HepG2 (cell line): Measurements from ENCODE around the gene SCMH1. TPM values are rescaled to one million over a fixed set of nuclear protein-coding genes. Genes with fewer than 3 reads are reported as not detected.

Experiments used
- ATAC-seq: fragments of 200-7000 bp; cut with Tn5 transposase; 3 replicates; pipeline ENCODE4 v1.9.1; 2020; ENCODE audit warnings: mild to moderate bottlenecking, moderate library complexity
- BruUV-seq: library from RNA; stranded (reverse); fragments of 400-500 nt; replicated peaks from 2 replicates; lab custom pipeline; 2021; lab: Mats Ljungman, UMichigan
- CTCF ChIA-PET: fragments of 300-600 bp; formaldehyde crosslinking; extraction: SDS; loops from one replicate; lab custom pipeline; 2021; ENCODE audit warnings: low total read pairs, inconsistent platforms, low intra/inter-chr PET ratio; lab: Yijun Ruan, JAX
- POLR2A ChIA-PET: fragments of 350-600 bp; sonication (Branson Sonifier 250); formaldehyde crosslinking; loops from one replicate; lab custom pipeline; 2020; ENCODE audit warnings: antibody characterized with exemption, inconsistent platforms; lab: Yijun Ruan, JAX
- DNase-seq: peaks from one replicate; pipeline ENCODE4 v3.0.0-alpha.2; 2015; ENCODE audit warnings: low spot score
- FAIRE-seq: peaks from 3 replicates; lab custom pipeline; 2011; peaks lifted over from hg19 to GRCh38; lab: Jason Lieb, UNC
- H2AFZ ChIP-seq: one replicate; pipeline ENCODE4 v1.6.1; 2011; ENCODE audit warnings: low read length, inconsistent platforms
- H3K27ac ChIP-seq: fragments of 300-600 bp; 3 replicates; pipeline ENCODE4 v1.8.0; 2011; ENCODE audit warnings: mixed run types, mild to moderate bottlenecking, mixed read lengths, low read length, inconsistent platforms; ENCODE audit not compliant: insufficient read depth; ENCODE audit errors: extremely low read length
- H3K27me3 ChIP-seq, 2 experiments: fragments of 200-600 bp in 1 of 2; 2 replicates in 1 of 2; 3 replicates in 1 of 2; pipeline versions ENCODE4 v1.6.0 to v1.8.0; 2011; ENCODE audit warnings: low read length in 2 of 2, mild to moderate bottlenecking in 2 of 2, moderate library complexity in 2 of 2, inconsistent platforms in 1 of 2; ENCODE audit not compliant: insufficient read depth in 2 of 2, control insufficient read depth in 1 of 2
- H3K36me3 ChIP-seq, 2 experiments: fragments of 200-600 bp in 1 of 2; replicated peaks in 1 of 2; 2 replicates in 1 of 2; 3 replicates in 1 of 2; pipeline versions ENCODE4 v1.5.1 to v1.8.0; 2011; ENCODE audit warnings: low read length in 2 of 2, inconsistent platforms in 1 of 2; ENCODE audit not compliant: insufficient read depth in 2 of 2, control insufficient read depth in 1 of 2
- H3K4me1 ChIP-seq: 2 replicates; pipeline ENCODE4 v1.5.1; 2012; ENCODE audit warnings: low read length, inconsistent platforms; ENCODE audit not compliant: insufficient read depth
- H3K4me2 ChIP-seq: 2 replicates; pipeline ENCODE4 v1.6.0; 2011; ENCODE audit warnings: low read depth, low read length, inconsistent platforms
- H3K4me3 ChIP-seq, 3 experiments: fragments of 200-600 bp in 1 of 3; sonication (generic), shearing (Covaris generic) in 1 of 3; replicated peaks in 1 of 3; 2 replicates each; pipeline ENCODE4 v1.5.1; 2011 to 2016; ENCODE audit warnings: low read length in 3 of 3, inconsistent platforms in 2 of 3, low read depth in 2 of 3, mild to moderate bottlenecking in 2 of 3, control low read depth in 1 of 3, mixed read lengths in 1 of 3; ENCODE audit not compliant: insufficient read depth in 1 of 3
- H3K79me2 ChIP-seq: one replicate; pipeline ENCODE4 v1.6.1; 2011; ENCODE audit warnings: low read length, inconsistent platforms; ENCODE audit not compliant: insufficient read depth
- H3K9ac ChIP-seq: 2 replicates; pipeline ENCODE4 v1.6.0; 2011; ENCODE audit warnings: mild to moderate bottlenecking, low read depth, low read length, inconsistent platforms; ENCODE audit not compliant: insufficient read depth
- H3K9me3 ChIP-seq: 2 replicates; pipeline ENCODE4 v1.5.1; 2012; ENCODE audit warnings: mild to moderate bottlenecking, low read length
- H4K20me1 ChIP-seq: 2 replicates; pipeline ENCODE4 v1.6.0; 2011; ENCODE audit warnings: inconsistent platforms, mild to moderate bottlenecking, low read length, moderate library complexity; ENCODE audit not compliant: insufficient read depth
- ATF4 ChIP-seq, 2 experiments: fragments of 450-650 bp in 1 of 2; sonication (generic) in 1 of 2; formaldehyde crosslinking; IDR thresholded peaks; 2 replicates each; pipeline versions ENCODE4 v1.5.0 to v1.8.0; 2020 to 2022; ENCODE audit warnings: mild to moderate bottlenecking in 1 of 2, missing genetic modification reagents in 1 of 2
- CBX2 ChIP-seq, 2 experiments: fragments of 200-600 bp in 1 of 2; sonication (generic); formaldehyde crosslinking in 1 of 2; IDR thresholded peaks; 2 replicates each; pipeline versions ENCODE4 v1.7.0 to v1.8.1; 2018 to 2022; ENCODE audit warnings: low read depth in 2 of 2, low read length in 1 of 2, mild to moderate bottlenecking in 1 of 2, missing genetic modification reagents in 1 of 2
- CEBPG ChIP-seq: IDR thresholded peaks from 2 replicates; pipeline ENCODE4 v1.6.1; 2016
- DMAP1 ChIP-seq: IDR thresholded peaks from 2 replicates; pipeline ENCODE4 v1.6.1; 2016
- ETV6 ChIP-seq: sonication (generic); formaldehyde crosslinking; conservative IDR thresholded peaks from 2 replicates; pipeline ENCODE4 v1.4.0; 2020; ENCODE audit warnings: missing genetic modification reagents
- HNRNPH1 ChIP-seq: fragments of 200-400 bp; formaldehyde crosslinking; optimal IDR thresholded peaks from 2 replicates; pipeline ENCODE3; 2017; ENCODE audit warnings: mild to moderate bottlenecking, low read depth, low read length
- RBM22 ChIP-seq: fragments of 200-400 bp; formaldehyde crosslinking; optimal IDR thresholded peaks from 2 replicates; pipeline ENCODE3; 2017; ENCODE audit warnings: mild to moderate bottlenecking, low read length, moderate library complexity
- RFXAP ChIP-seq: sonication (generic); formaldehyde crosslinking; IDR thresholded peaks from 2 replicates; pipeline ENCODE4 v1.4.0; 2020; ENCODE audit warnings: missing genetic modification reagents, borderline replicate concordance
- SOX13 ChIP-seq, 3 experiments: fragments of 450-650 bp in 1 of 3; sonication (generic) in 1 of 3; formaldehyde crosslinking in 1 of 3; IDR thresholded peaks in 2 of 3; conservative IDR thresholded peaks in 1 of 3; 2 replicates each; pipeline versions ENCODE4 v1.5.0 to v1.6.1; 2016 to 2020; ENCODE audit warnings: antibody characterized with exemption in 1 of 3, mild to moderate bottlenecking in 1 of 3, missing compliant biosample characterization in 1 of 3, missing genetic modification reagents in 1 of 3, moderate library complexity in 1 of 3
- YEATS2 ChIP-seq: sonication (generic); formaldehyde crosslinking; IDR thresholded peaks from 2 replicates; pipeline ENCODE4 v1.4.0; 2020; ENCODE audit warnings: missing genetic modification reagents, borderline replicate concordance
- ZNF205 ChIP-seq: IDR thresholded peaks from 2 replicates; pipeline ENCODE4 v1.6.1; 2018; ENCODE audit warnings: missing biosample characterization, missing genetic modification reagents
- ZNF234 ChIP-seq: sonication (generic); formaldehyde crosslinking; conservative IDR thresholded peaks from 2 replicates; pipeline ENCODE4 v1.5.1; 2020; ENCODE audit warnings: mild to moderate bottlenecking, missing genetic modification reagents
- ZNF552 ChIP-seq: sonication (generic); formaldehyde crosslinking; IDR thresholded peaks from 2 replicates; pipeline ENCODE4 v1.9.0; 2022; ENCODE audit warnings: missing genetic modification reagents, mild to moderate bottlenecking, borderline replicate concordance
- ZNF674 ChIP-seq: sonication (generic); formaldehyde crosslinking; IDR thresholded peaks from 2 replicates; pipeline ENCODE4 v1.5.0; 2020; ENCODE audit warnings: low read depth, mild to moderate bottlenecking, missing genetic modification reagents
- ZNF761 ChIP-seq: sonication (generic); formaldehyde crosslinking; conservative IDR thresholded peaks from 2 replicates; pipeline ENCODE4 v1.4.0; 2020; ENCODE audit warnings: mild to moderate bottlenecking, missing genetic modification reagents
- WGBS: methylation state at CpG from one replicate; pipeline ENCODE4 v1.1.6; 2017; ENCODE audit warnings: low lambda C conversion rate; 5-methylcytosine and 5-hydroxymethylcytosine counted together
- in situ Hi-C: cut with HindIII; loops from 2 replicates; pipeline ENCODE4 v1.10.0; 2017; ENCODE audit warnings: low pct_unique_long_range_greater_than_20kb; ENCODE audit not compliant: extremely low pct_ligation_motif_present
- intact Hi-C: fragments of 100-400 bp; cut with micrococcal nuclease; formaldehyde crosslinking; loops from one replicate; pipeline ENCODE4 v1.10.0; 2022; ENCODE audit not compliant: unreplicated experiment
- polyA plus RNA-seq, 8 experiments: library from polyadenylated mRNA; depleted of rRNA in 3 of 8; stranded (reverse) in 7 of 8; unstranded in 1 of 8; fragments of >200 nt; fragmentation: Illumina TruSeq in 4 of 8; extraction: Trizol in 4 of 8; gene quantifications; 2 replicates each; pipeline versions ENCODE4 v1.2.1 to v1.2.3, GENCODE V29; 2011 to 2016; ENCODE audit warnings: low read depth in 4 of 8, missing spikeins in 1 of 8, mixed read lengths in 1 of 8; ENCODE audit not compliant: insufficient read depth in 1 of 8
- total RNA-seq, 5 experiments: library from RNA; depleted of rRNA; stranded (reverse); fragments of >200 nt; fragmentation: Illumina TruSeq; extraction: Trizol; gene quantifications; 2 replicates each; pipeline ENCODE4 v1.2.3, GENCODE V29; 2016; ENCODE audit warnings: low read depth in 1 of 5
- TF ChIP-seq, protein P1 (sequence below): sonication (generic); formaldehyde crosslinking; IDR thresholded peaks from 2 replicates; pipeline ENCODE4 v1.5.1; 2020; ENCODE audit warnings: mild to moderate bottlenecking, missing genetic modification reagents
- TF ChIP-seq, protein P2 (sequence below): IDR thresholded peaks from 2 replicates; pipeline ENCODE4 v1.6.1; 2016; ENCODE audit warnings: low read depth, borderline replicate concordance

Gene SCMH1
- total and polyA plus RNA-seq, 2 of the 13 experiments (the other 11 are each of a cell fraction or from before 2014, with no cell fraction given) = 41.8 to 52.6 TPM

- TF ChIP-seq ZNF674 (CRISPR knock-in tag) (no peak), ZNF552 (CRISPR knock-in tag) (no peak), DMAP1 (CRISPR knock-in tag) (no peak)
- TF ChIP-seq, protein P1, sequence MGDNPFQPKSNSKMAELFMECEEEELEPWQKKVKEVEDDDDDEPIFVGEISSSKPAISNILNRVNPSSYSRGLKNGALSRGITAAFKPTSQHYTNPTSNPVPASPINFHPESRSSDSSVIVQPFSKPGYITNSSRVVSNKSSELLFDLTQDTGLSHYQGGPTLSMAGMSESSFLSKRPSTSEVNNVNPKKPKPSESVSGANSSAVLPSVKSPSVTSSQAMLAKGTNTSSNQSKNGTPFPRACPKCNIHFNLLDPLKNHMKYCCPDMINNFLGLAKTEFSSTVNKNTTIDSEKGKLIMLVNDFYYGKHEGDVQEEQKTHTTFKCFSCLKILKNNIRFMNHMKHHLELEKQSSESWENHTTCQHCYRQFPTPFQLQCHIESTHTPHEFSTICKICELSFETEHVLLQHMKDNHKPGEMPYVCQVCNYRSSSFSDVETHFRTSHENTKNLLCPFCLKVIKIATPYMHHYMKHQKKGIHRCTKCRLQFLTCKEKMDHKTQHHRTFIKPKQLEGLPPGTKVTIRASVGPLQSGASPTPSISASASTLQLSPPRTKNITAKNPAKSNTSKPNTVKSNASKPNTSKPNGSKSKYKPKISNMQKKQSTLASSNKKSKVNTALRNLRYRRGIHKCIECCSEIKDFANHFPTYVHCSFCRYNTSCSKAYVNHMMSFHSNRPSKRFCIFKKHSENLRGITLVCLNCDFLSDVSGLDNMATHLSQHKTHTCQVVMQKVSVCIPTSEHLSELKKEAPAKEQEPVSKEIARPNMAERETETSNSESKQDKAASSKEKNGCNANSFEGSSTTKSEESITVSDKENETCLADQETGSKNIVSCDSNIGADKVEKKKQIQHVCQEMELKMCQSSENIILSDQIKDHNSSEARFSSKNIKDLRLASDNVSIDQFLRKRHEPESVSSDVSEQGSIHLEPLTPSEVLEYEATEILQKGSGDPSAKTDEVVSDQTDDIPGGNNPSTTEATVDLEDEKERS (CRISPR knock-in tag) = no peak
Measured at GRCh38 chr1:41110286-41110685, 131.8 kb downstream of the SCMH1 start (continued).

GRCh38 chr1:41109310-41110197 lies 132.6 kb downstream of the SCMH1 start:
- H3K27me3 ChIP-seq = no peaks in the 10 kb centered on the region
- H2AFZ ChIP-seq = no peak overlapping the region
- ChIA-PET CTCF (no interaction called here), POLR2A (interaction anchor here (1.0 to 1.4 kb wide), 2 partner anchors 14 to 131 kb away, joined by 3 to 4 read pairs; no protein-coding TSS in a partner anchor)
- peaks cover 9 to 17% of the 10 kb centered on the region in 2 experiments; a peak in 4 of 5 replicates for H3K36me3 ChIP-seq
- no peak overlapping the region for H3K4me3 ChIP-seq
- FAIRE-seq = peak; percentile 50
- ATAC-seq = peak; percentile 55
- H3K9me3 ChIP-seq = no peaks in the 10 kb centered on the region
- TSS peak; percentile 54 for BruUV-seq
- 79% methylated on average over 4 of the region's 4 CpGs for WGBS
- DNase-seq = peak; percentile 66
- peak overlapping the region; percentile 3 for H3K27ac ChIP-seq
- no peaks in the 10 kb centered on the region for H4K20me1 ChIP-seq
- no peak overlapping the region for H3K4me2 ChIP-seq
- in situ Hi-C loops (no loop called here), intact Hi-C loops (no loop called here)
- H3K79me2 ChIP-seq = no peaks in the 10 kb centered on the region
- H3K9ac ChIP-seq = no peak overlapping the region
- H3K4me1 ChIP-seq = peaks cover 21% of the 10 kb centered on the region
- TF ChIP-seq ETV6 (CRISPR knock-in tag) = no peak
- TF ChIP-seq ATF4 (CRISPR knock-in tag; IDR thresholded peaks at IDR 0.05) = peak in 1 of 2 experiments; percentile 39; a peak in 1 of 4 replicates
- no peak for TF ChIP-seq HNRNPH1
- no peak for TF ChIP-seq RFXAP (CRISPR knock-in tag)
- TF ChIP-seq ZNF234 (CRISPR knock-in tag) = no peak
- TF ChIP-seq RBM22 = peak; percentile 22
- no peak for TF ChIP-seq CBX2 (IDR thresholded peaks at IDR 0.05; ENCODE audit: low read depth, low read length)
- no peak for TF ChIP-seq CBX2 (CRISPR knock-in tag; IDR thresholded peaks at IDR 0.05; ENCODE audit: low read depth)
- no peak for TF ChIP-seq YEATS2 (CRISPR knock-in tag)
- TF ChIP-seq SOX13 (IDR thresholded peaks at IDR 0.05) = no peak
- no peak for TF ChIP-seq SOX13 (CRISPR knock-in tag; conservative IDR thresholded peaks at IDR 0.05 in 1 of 2, IDR thresholded peaks at IDR 0.05 in 1 of 2)
- no peak for TF ChIP-seq ZNF761 (CRISPR knock-in tag)
- peak; percentile 72 for TF ChIP-seq CEBPG (CRISPR knock-in tag)
- TF ChIP-seq, protein P2, sequence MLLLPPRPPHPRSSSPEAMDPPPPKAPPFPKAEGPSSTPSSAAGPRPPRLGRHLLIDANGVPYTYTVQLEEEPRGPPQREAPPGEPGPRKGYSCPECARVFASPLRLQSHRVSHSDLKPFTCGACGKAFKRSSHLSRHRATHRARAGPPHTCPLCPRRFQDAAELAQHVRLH = no peak
- TF ChIP-seq ZNF205 = no peak
